AG04450 (cell line): Measurements from ENCODE around the gene BICRA. TPM values are rescaled to one million over a fixed set of nuclear protein-coding genes. Genes with fewer than 3 reads are reported as not detected.
"Not testable (repeated sequence)": the region's sequence is repeated elsewhere in the genome, so short reads cannot be mapped to it uniquely, and the experiment has no call there.

Experiments used
- CTCF ChIA-PET: fragments of 300-600, 350-600 bp; formaldehyde crosslinking; extraction: SDS; loops from one replicate; lab custom pipeline; 2022; ENCODE audit warnings: antibody characterized with exemption, inconsistent platforms; lab: Charles Lee
- POLR2A ChIA-PET: fragments of 350-600 bp; formaldehyde crosslinking; extraction: SDS; loops from one replicate; lab custom pipeline; 2021; ENCODE audit warnings: antibody characterized with exemption, inconsistent platforms; lab: Yijun Ruan, JAX
- DNase-seq: peaks from one replicate; pipeline ENCODE4 v3.0.0-alpha.2; 2011; ENCODE audit warnings: low read depth, low spot score
- H3K27ac ChIP-seq: one replicate; pipeline ENCODE4 v1.5.1; 2012; ENCODE audit warnings: low read depth, low read length, control low read depth
- H3K27me3 ChIP-seq: one replicate; pipeline ENCODE4 v1.6.0; 2012; ENCODE audit warnings: low read length; ENCODE audit not compliant: control insufficient read depth, insufficient read depth
- H3K4me3 ChIP-seq: 2 replicates; pipeline ENCODE4 v1.5.1; 2011; ENCODE audit warnings: mild to moderate bottlenecking, low read depth, low read length, control low read depth
- H3K9me3 ChIP-seq: 2 replicates; pipeline ENCODE4 v1.5.1; 2012; ENCODE audit warnings: low read length; ENCODE audit not compliant: control insufficient read depth, insufficient read depth
- CTCF ChIP-seq: IDR thresholded peaks from 2 replicates; pipeline ENCODE4 v1.5.1; 2011; ENCODE audit warnings: low read depth, low read length, control low read depth, inconsistent platforms
- polyA plus RNA-seq: library from polyadenylated mRNA; depleted of rRNA; stranded (reverse); fragments of >200 nt; gene quantifications from 2 replicates; pipeline ENCODE4 v1.2.3, GENCODE V29; 2011

BICRA gene
- polyA plus RNA-seq, 1 experiment: 0.72 TPM

GRCh38 chr19:47723581-47723940 is 114.6 kb downstream of the BICRA start:
- DNase-seq: no peak
- Histone ChIP-seq H3K27me3 (no peaks in the 10 kb centered on the region), H3K4me3 (no peak overlapping the region), H3K27ac (peak overlapping the region; percentile 92), H3K9me3 (peaks cover 9% of the 10 kb centered on the region; the same call in 1 of the 2 replicates)
- POLR2A ChIA-PET: interaction anchor here (0.6 to 5.9 kb wide), 7 partner anchors 8 to 27 kb away, joined by 3 to 36 read pairs (median 4); no protein-coding TSS in a partner anchor
- CTCF ChIA-PET: interaction anchor here (0.6 to 3.3 kb wide), 4 partner anchors 11 to 997 kb away, joined by 3 to 28 read pairs (median 4); partner anchors contain the start of gene EHD2
- TF ChIP-seq CTCF: no peak

- no peak for TF ChIP-seq CTCF
- Histone ChIP-seq H3K9me3 (peaks cover 12% of the 10 kb centered on the region; the same call in 1 of the 2 replicates), H3K27me3 (no peaks in the 10 kb centered on the region), H3K27ac (peak overlapping the region; percentile 31), H3K4me3 (no peak overlapping the region)
- CTCF ChIA-PET: interaction anchor here (3.3 kb wide), 1 partner anchor 13 kb away, joined by 28 read pairs; the partner anchor contains the start of gene EHD2
- no peak for DNase-seq
- POLR2A ChIA-PET: interaction anchor here (0.6 to 5.9 kb wide), 6 partner anchors 11 to 21 kb away, joined by 3 to 36 read pairs (median 4); no protein-coding TSS in a partner anchor
Measured at GRCh38 chr19:47725759-47726401, 116.9 kb downstream of the BICRA start.

- Histone ChIP-seq H3K4me3 (no peak overlapping the region), H3K27me3 (no peaks in the 10 kb centered on the region), H3K9me3 (peaks cover 12% of the 10 kb centered on the region; the same call in 1 of the 2 replicates), H3K27ac (no peak overlapping the region)
- DNase-seq: no peak
- POLR2A ChIA-PET: interaction anchor here (0.6 to 5.9 kb wide), 5 partner anchors 8 to 21 kb away, joined by 3 to 36 read pairs (median 4); no protein-coding TSS in a partner anchor
- CTCF ChIA-PET: interaction anchor here (1.3 kb wide), 1 partner anchor 18 kb away, joined by 3 read pairs; no protein-coding TSS in a partner anchor
- no peak for TF ChIP-seq CTCF
Measured at GRCh38 chr19:47726467-47726866, 117.5 kb downstream of the BICRA start.

- H3K9me3 ChIP-seq: peaks cover 12% of the 10 kb centered on the region; the same call in 1 of the 2 replicates
- not testable (repeated sequence) for H3K4me3 ChIP-seq, DNase-seq, H3K27ac ChIP-seq, H3K27me3 ChIP-seq
- CTCF ChIA-PET: interaction anchor here (0.7 kb wide), 1 partner anchor 15 kb away, joined by 3 read pairs; no protein-coding TSS in a partner anchor
- POLR2A ChIA-PET: interaction anchor here (0.6 to 2.3 kb wide), 2 partner anchors 9 to 118 kb away, joined by 3 to 9 read pairs; no protein-coding TSS in a partner anchor
Measured at GRCh38 chr19:47728295-47728694, 119.4 kb downstream of the BICRA start.

- Histone ChIP-seq H3K9me3 (peaks cover 12% of the 10 kb centered on the region; the same call in 1 of the 2 replicates), H3K27me3 (no peaks in the 10 kb centered on the region), H3K4me3 (peak overlapping the region; percentile 20; the same call in 1 of the 2 replicates), H3K27ac (peak overlapping the region; percentile 73)
- TF ChIP-seq CTCF: no peak
- ChIA-PET POLR2A (interaction anchor here (0.7 to 2.3 kb wide), 3 partner anchors 10 to 1947 kb away, joined by 4 to 9 read pairs (median 6); partner anchors contain the start of gene DMPK), CTCF (no interaction called here)
- no peak for DNase-seq
Measured at GRCh38 chr19:47729468-47729798, 120.5 kb downstream of the BICRA start.
